Endothelial cell of umbilical vein (primary cell): ENCODE results near the gene SPIRE1. TPM values are rescaled to one million over a fixed set of nuclear protein-coding genes. Genes with fewer than 3 reads are reported as not detected.

ENCODE experiments used
- BruUV-seq: library from RNA; stranded (reverse); fragments of 400-500 nt; replicated peaks from 2 replicates; lab custom pipeline; 2021; lab: Mats Ljungman, UMichigan
- CTCF ChIA-PET: fragments of 300-600, 350-600 bp; sonication (Branson Sonifier 250); formaldehyde crosslinking; loops from one replicate; lab custom pipeline; 2021; ENCODE audit warnings: antibody characterized with exemption, inconsistent platforms; lab: Charles Lee
- POLR2A ChIA-PET: fragments of 300-600, 350-600 bp; sonication (Branson Sonifier 250); formaldehyde crosslinking; loops from one replicate; lab custom pipeline; 2021; ENCODE audit warnings: antibody characterized with exemption, inconsistent platforms; lab: Charles Lee
- DNase-seq: peaks from one replicate; pipeline ENCODE4 v3.0.0-alpha.2; 2011; ENCODE audit warnings: low read depth, low spot score
- FAIRE-seq: peaks from 2 replicates; lab custom pipeline; 2011; peaks lifted over from hg19 to GRCh38; lab: Jason Lieb, UNC
- H2AFZ ChIP-seq: 2 replicates; pipeline ENCODE4 v1.6.0; 2012; ENCODE audit warnings: low read depth, low read length, control low read depth, inconsistent platforms
- H3K27ac ChIP-seq: 2 replicates; pipeline ENCODE4 v1.5.1; 2011; ENCODE audit warnings: low read depth, mild to moderate bottlenecking, control low read depth, low read length, moderate library complexity; ENCODE audit not compliant: insufficient read depth
- H3K27me3 ChIP-seq, 2 experiments: 2 replicates each; pipeline versions ENCODE4 v1.6.0 to v1.6.1; 2011; ENCODE audit warnings: low read length in 2 of 2, mixed read lengths in 1 of 2; ENCODE audit not compliant: control insufficient read depth in 2 of 2, insufficient read depth in 2 of 2
- H3K36me3 ChIP-seq, 2 experiments: 2 replicates in 1 of 2; 3 replicates in 1 of 2; pipeline ENCODE4 v1.5.1; 2011; ENCODE audit warnings: low read length in 2 of 2, mild to moderate bottlenecking in 1 of 2, moderate library complexity in 1 of 2; ENCODE audit not compliant: control insufficient read depth in 2 of 2, insufficient read depth in 2 of 2; ENCODE audit errors: extremely low read depth in 1 of 2
- H3K4me1 ChIP-seq: 3 replicates; pipeline ENCODE4 v1.5.1; 2011; ENCODE audit warnings: mild to moderate bottlenecking, low read length; ENCODE audit not compliant: control insufficient read depth, insufficient read depth; ENCODE audit errors: extremely low read depth
- H3K4me2 ChIP-seq: 2 replicates; pipeline ENCODE4 v1.6.1; 2011; ENCODE audit warnings: low read length, control low read depth, mixed read lengths; ENCODE audit not compliant: insufficient read depth
- H3K4me3 ChIP-seq, 3 experiments: fragments of 200-600 bp in 1 of 3; sonication (generic), shearing (Covaris generic) in 1 of 3; replicated peaks in 1 of 3; 2 replicates each; pipeline ENCODE4 v1.5.1; 2011 to 2016; ENCODE audit warnings: control low read depth in 3 of 3, low read length in 3 of 3, mild to moderate bottlenecking in 2 of 3, inconsistent platforms in 1 of 3, low read depth in 1 of 3, moderate library complexity in 1 of 3; ENCODE audit not compliant: insufficient read depth in 1 of 3
- H3K79me2 ChIP-seq: 2 replicates; pipeline ENCODE4 v1.6.0; 2012; ENCODE audit warnings: low read length, inconsistent platforms; ENCODE audit not compliant: control insufficient read depth, insufficient read depth
- H3K9ac ChIP-seq: replicated peaks from 2 replicates; pipeline ENCODE3; 2011; ENCODE audit warnings: low read length, control low read depth; ENCODE audit not compliant: insufficient read depth; ENCODE audit errors: extremely low read depth
- H3K9me1 ChIP-seq: replicated peaks from 3 replicates; pipeline ENCODE4 v1.6.0; 2011; ENCODE audit warnings: mild to moderate bottlenecking, low read length; ENCODE audit not compliant: control insufficient read depth, insufficient read depth; ENCODE audit errors: extremely low read depth
- H3K9me3 ChIP-seq: replicated peaks from 2 replicates; pipeline ENCODE4 v1.5.1; 2012; ENCODE audit warnings: low read length, inconsistent platforms; ENCODE audit not compliant: control insufficient read depth, insufficient read depth
- H4K20me1 ChIP-seq: replicated peaks from 2 replicates; pipeline ENCODE3; 2011; ENCODE audit warnings: mild to moderate bottlenecking, low read length; ENCODE audit not compliant: control insufficient read depth, insufficient read depth; ENCODE audit errors: extremely low read depth
- CTCF ChIP-seq, 2 donors: IDR thresholded peaks; 1 replicate in 1 of 2; 2 replicates in 1 of 2; pipeline ENCODE4 v1.5.1; 2011; ENCODE audit warnings: low read length in 2 of 2, mild to moderate bottlenecking in 2 of 2, moderate library complexity in 2 of 2, control low read depth in 1 of 2, inconsistent platforms in 1 of 2, low read depth in 1 of 2; ENCODE audit not compliant: insufficient read depth in 1 of 2; ENCODE audit errors: extremely low read depth in 1 of 2
- EZH2 ChIP-seq: IDR thresholded peaks from 2 replicates; pipeline ENCODE4 v1.6.1; 2012; ENCODE audit warnings: borderline replicate concordance, low read depth, mild to moderate bottlenecking, moderate library complexity, low read length, inconsistent platforms; ENCODE audit not compliant: severe bottlenecking
- FOS ChIP-seq: IDR thresholded peaks from 2 replicates; pipeline ENCODE4 v1.6.1; 2011; ENCODE audit warnings: mild to moderate bottlenecking, low read length, moderate library complexity, borderline replicate concordance; ENCODE audit not compliant: insufficient read depth
- GATA2 ChIP-seq: IDR thresholded peaks from 2 replicates; pipeline ENCODE4 v1.7.0; 2011; ENCODE audit warnings: low read depth, mild to moderate bottlenecking, moderate library complexity, mixed read lengths, low read length; ENCODE audit not compliant: insufficient read length, insufficient read depth
- JUN ChIP-seq: IDR thresholded peaks from 2 replicates; pipeline ENCODE4 v1.6.1; 2011; ENCODE audit warnings: borderline replicate concordance, low read depth; ENCODE audit not compliant: insufficient read length, insufficient read depth
- MYC ChIP-seq: IDR thresholded peaks from one replicate; pipeline ENCODE4 v1.6.1; 2011; ENCODE audit warnings: mild to moderate bottlenecking, low read depth, low read length
- POLR2A ChIP-seq: IDR thresholded peaks from 2 replicates; pipeline ENCODE4 v1.6.1; 2012; ENCODE audit warnings: low read depth, mild to moderate bottlenecking, control low read depth, low read length
- POLR2AphosphoS5 ChIP-seq: IDR thresholded peaks from 2 replicates; pipeline ENCODE4 v1.6.1; 2012; ENCODE audit warnings: low read depth, mild to moderate bottlenecking, control low read depth, low read length, moderate library complexity; ENCODE audit not compliant: insufficient read depth
- dilution Hi-C: fragments of 300-500 bp; cut with MboI; formaldehyde crosslinking; loops from one replicate; pipeline ENCODE4 v1.15.0; 2019; ENCODE audit warnings: low sequenced_read_pairs; ENCODE audit not compliant: extremely low pct_ligation_motif_present
- intact Hi-C: fragments of 100-400 bp; cut with micrococcal nuclease; formaldehyde crosslinking; loops from one replicate; pipeline ENCODE4 v1.10.0; 2022
- polyA plus RNA-seq, 4 experiments: library from polyadenylated mRNA; depleted of rRNA in 3 of 4; stranded (reverse) in 3 of 4; unstranded in 1 of 4; fragments of >200 nt; gene quantifications; 2 replicates each; pipeline versions ENCODE4 v1.2.1 to v1.2.3, GENCODE V29; 2011 to 2012; ENCODE audit warnings: missing spikeins in 1 of 4
- total RNA-seq: library from RNA; stranded (reverse); gene quantifications from 2 replicates; pipeline ENCODE4 v1.2.3, GENCODE V29; 2021
- TF ChIP-seq, protein P1 (sequence below): IDR thresholded peaks from 2 replicates; pipeline ENCODE4 v1.6.1; 2011; ENCODE audit not compliant: insufficient read depth, insufficient read length

The SPIRE1 gene
- total and polyA plus RNA-seq, 2 donors (not counting 3 experiments of a cell fraction or from before 2014, with no cell fraction given) = 13.1 to 44.0 TPM

DNA sequence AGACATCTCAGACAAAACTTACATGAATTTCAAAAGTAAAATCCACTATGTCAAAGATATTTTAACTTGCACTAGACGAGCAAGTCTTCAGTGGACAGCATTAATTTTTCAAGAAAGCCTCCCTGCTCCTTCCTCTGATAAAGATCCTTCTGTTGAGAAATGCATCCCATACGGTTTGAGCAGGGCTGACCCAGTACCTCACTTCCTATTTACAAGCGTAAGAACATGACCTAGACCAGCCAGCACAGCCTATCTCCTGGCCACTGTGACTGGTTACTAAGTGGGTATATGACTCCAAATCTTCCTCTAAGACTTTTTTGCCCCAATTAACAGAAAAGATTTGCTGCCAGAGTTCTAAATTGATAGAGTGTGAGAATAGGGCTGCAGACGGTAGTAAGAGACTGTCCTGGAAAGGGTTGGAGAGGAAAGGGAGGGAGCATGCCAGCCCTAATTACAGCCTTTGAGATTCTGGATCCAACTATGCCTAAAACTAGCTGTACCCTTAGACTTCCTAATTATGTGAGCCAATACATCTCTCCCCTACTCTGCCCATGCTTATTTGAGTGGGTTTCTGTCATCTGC lies 141.8 kb downstream of the SPIRE1 start:
- ChIA-PET POLR2A (no interaction called here), CTCF (interaction anchor here (1.0 to 1.6 kb wide), 5 partner anchors 10 to 136 kb away, joined by 3 to 6 read pairs (median 4); no protein-coding TSS in a partner anchor)
- FAIRE-seq (no peak), DNase-seq (peak; percentile 60)
- Histone ChIP-seq H3K9me1 (no peaks in the 10 kb centered on the region), H2AFZ (no peak overlapping the region), H3K4me3 (no peak overlapping the region), H3K4me2 (peak overlapping the region; percentile 52), H3K27ac (peak overlapping the region; percentile 24), H3K79me2 (peaks cover 37% of the 10 kb centered on the region), H3K27me3 (no peaks in the 10 kb centered on the region), H3K9me3 (no peaks in the 10 kb centered on the region), H3K36me3 (peaks cover 0 to 2% of the 10 kb centered on the region in 2 experiments), H3K9ac (no peak overlapping the region), H4K20me1 (no peaks in the 10 kb centered on the region), H3K4me1 (peaks cover 15% of the 10 kb centered on the region)
- TF ChIP-seq EZH2 (no peak), FOS (no peak), CTCF (IDR thresholded peaks at IDR 0.05; ENCODE audit: extremely low read depth in 1 of 2, insufficient read depth in 1 of 2, low read depth in 1 of 2, low read length in 2 of 2) (no peak), POLR2A (no peak), MYC (no peak), JUN (no peak), GATA2 (no peak), POLR2AphosphoS5 (no peak)
- TF ChIP-seq, protein P1, sequence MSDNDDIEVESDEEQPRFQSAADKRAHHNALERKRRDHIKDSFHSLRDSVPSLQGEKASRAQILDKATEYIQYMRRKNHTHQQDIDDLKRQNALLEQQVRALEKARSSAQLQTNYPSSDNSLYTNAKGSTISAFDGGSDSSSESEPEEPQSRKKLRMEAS = no peak
- intact Hi-C loops (no loop called here), dilution Hi-C loops (no loop called here)
- no TSS peak for BruUV-seq
